Forelimb muscle (tissue), 1 donor: ENCODE data around the gene CHDH. TPM values are rescaled to one million over a fixed set of nuclear protein-coding genes. Genes with fewer than 3 reads are reported as not detected.

Experiments used
- DNase-seq: peaks from one replicate; pipeline ENCODE4 v3.0.0-alpha.2; 2013; ENCODE audit warnings: low read depth
- polyA plus RNA-seq: library from polyadenylated mRNA; unstranded; fragments of 120-200 nt; gene quantifications from one replicate; pipeline ENCODE4 v1.2.1, GENCODE V29; 2013; ENCODE audit not compliant: insufficient read length

CHDH gene
- polyA plus RNA-seq, result 1.00 TPM

GRCh38 chr3:53846134-53846850 lies at the start of gene CHDH, which contains the start of gene IL17RB:
TSS of gene CHDH (minus strand) at chr3:53846419. CDS start at chr3:53824008, 22,411 bp downstream.
TSS of gene IL17RB (plus strand) at chr3:53846568. CDS start at chr3:53846589, 21 bp downstream.
- no peak for DNase-seq

DNA sequence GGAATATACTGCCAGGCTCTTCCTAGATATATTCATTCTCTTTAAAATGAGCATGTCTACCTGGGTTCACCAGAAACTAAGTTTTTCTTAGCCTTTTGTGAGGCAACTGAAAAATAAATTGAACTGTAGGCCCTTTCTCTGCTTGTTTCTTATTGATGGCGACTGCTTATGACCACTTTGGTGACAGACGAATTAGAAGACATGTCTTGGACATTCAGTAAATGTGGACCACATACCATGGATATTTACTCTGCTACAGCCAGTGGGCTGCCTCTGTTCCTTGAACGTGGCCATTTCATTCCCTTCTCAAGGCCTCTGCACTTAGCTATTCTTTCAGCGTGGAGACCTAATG lies 46.0 kb upstream of the CHDH start:
- no peak for DNase-seq

DNA sequence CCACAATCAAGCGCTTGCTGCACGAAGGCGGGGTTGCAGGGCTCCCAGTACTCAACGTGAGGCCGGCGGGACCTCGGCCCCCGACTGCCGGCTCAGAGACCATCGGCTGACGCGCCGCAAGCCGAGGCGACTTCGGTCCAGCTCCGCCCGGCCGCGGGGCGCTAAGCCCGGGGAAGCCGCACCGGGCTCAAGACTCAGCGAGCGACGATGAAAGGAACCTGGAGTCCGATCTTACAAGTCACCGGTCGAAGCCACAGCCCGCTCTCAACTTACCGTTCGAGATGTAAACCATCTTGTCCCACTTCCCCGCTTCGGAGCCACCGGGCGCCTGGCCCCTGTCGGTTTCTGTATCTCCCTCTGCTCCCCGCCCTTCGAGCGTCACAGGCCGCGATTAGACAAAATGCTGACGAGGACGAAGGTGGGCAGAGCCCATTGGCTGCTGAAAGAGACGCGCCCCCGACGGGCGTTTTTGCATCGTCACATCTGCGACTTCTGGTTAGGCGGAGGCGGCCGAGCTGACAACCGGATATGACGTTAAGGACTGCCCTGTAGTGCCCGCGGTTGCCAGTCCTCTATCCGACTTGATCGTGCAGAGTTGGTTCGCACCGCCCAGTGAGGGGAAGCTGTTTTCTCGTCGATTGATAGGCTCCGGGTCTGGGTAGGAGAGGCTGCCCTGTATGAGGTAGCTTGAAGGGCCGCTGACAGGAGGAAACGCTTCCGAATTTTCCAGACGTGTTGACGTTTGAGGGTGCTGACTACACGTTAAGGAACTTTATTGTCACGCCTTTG lies 45.5 kb upstream of the CHDH start, which contains the start of gene SELENOK:
Gene SELENOK (minus strand): TSS at position 363 of the 789 bp plus-strand sequence.
- DNase-seq, result peak; percentile 98

GRCh38 chr3:53890726-53891475 lies 44.7 kb upstream of the CHDH start:
- no peak for DNase-seq

GRCh38 chr3:53888232-53888631 lies 42.0 kb upstream of the CHDH start:
- no peak for DNase-seq

- DNase-seq, result no peak
These were observed 41.2 kb upstream of the CHDH start for GRCh38 chr3:53887446-53887845.

DNA sequence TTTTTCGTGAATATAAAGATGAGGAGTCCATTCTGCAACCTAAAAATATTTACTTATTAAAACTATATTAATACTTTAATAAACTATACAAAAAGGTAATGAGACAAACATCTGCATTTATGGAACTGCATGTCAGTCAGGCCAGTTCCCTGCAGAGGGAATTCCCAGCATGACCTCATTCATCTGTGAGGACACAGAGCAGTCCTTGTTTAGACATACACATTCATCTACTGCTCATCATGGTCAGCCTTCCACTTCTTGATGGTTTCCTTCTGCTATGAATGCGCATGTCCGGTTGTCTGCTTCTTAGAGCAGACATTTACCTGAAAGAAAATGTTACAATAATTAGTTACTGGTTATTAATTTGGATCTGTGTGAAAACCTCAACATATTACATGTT lies 39.0 kb upstream of the CHDH start:
- DNase-seq, result no peak

- DNase-seq, result no peak
These were observed 38.4 kb upstream of the CHDH start for GRCh38 chr3:53884623-53885022.

- DNase-seq, result no peak
These were observed 36.8 kb upstream of the CHDH start for GRCh38 chr3:53883008-53883407.

DNA sequence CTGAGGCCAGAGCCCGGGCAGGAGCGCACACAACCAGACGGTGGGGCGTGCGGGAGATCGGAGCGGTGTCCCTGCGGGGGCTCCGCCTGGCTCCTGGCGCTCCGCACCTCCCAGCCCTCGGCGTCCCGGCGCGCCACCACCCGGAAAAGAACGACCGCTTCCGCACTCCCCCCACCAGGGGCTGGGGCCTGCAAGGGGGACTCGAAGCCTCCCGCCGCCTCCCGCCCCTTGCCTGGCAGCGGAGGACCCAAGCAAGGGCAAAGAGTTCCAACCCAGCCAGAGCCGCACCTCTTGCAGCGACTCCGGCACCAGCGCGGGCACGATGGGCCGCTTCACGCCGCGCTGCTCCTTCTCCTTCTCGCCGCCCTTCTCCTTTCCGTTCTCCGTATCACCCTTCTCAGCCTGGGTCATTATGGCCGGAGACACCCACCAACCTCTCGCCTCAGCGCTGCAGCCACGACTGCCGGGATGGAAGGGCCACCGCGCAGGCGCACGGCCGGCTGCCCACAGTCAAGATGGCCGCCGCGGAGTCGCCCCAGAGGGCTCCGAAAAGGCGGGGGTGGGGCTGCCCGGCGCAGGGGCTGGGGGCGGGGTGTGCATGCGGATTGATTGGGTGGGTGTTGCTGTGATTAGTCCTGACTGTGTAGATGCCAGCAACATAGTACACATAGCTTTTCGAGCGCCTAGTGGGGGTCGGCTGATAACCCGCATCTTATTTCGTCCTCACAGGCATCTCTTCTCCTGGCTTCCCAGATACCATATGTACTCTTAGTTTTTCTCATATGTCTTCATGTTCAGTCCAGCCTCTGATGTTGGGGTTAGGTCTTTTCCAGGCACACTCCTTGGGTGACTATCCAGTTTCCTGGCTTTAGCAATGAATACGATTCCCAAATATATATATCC lies 35.7 kb upstream of the CHDH start, which contains the start of gene ACTR8:
Gene ACTR8 (minus strand): TSS at position 462 of the 903 bp plus-strand sequence. CDS start 51 bp downstream, at position 411.
- no peak for DNase-seq

DNA sequence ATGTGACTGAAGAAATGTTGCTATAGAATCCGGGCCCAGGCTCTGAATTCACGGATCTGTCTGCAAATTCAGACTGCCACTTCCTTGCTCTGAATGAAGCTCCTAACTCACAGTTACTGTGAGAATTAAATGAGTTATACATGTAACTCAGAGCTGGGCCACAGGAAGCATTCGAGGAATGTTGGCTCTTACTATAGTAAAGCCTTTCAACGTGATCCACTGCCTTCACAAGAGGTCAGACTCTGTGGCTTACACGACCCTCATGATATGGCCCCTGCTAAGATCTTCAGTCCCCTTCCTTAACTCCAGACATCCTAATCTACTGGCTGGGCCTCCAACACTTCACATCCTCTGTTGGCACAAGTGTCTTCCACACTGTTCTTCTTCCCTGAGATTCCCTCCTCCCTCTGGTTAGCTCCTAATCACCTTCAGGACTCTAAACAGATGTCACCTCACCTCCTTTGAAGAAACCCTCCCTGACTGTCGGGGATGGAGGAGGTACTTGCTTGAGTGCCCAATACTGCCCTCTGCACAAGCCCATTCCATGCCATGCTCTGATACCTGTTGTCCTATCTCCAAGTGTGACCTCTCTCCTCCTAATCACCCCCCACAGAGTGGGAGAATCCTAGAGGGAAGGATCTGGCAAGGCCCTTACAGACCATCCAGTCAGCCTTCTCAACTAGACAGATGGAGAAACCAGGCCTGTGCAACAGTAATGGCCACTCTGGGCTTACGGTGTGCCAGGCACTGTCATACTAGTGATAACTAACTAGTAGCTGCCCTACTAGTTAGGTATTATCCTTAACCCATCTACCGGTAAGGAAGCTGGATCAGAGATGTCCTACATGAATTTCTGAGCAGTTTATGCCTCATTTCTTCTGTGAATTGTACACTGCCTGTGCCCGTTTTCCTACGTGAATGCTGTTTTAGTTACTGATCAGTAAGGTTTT lies 34.5 kb upstream of the CHDH start:
- DNase-seq, result no peak

DNA sequence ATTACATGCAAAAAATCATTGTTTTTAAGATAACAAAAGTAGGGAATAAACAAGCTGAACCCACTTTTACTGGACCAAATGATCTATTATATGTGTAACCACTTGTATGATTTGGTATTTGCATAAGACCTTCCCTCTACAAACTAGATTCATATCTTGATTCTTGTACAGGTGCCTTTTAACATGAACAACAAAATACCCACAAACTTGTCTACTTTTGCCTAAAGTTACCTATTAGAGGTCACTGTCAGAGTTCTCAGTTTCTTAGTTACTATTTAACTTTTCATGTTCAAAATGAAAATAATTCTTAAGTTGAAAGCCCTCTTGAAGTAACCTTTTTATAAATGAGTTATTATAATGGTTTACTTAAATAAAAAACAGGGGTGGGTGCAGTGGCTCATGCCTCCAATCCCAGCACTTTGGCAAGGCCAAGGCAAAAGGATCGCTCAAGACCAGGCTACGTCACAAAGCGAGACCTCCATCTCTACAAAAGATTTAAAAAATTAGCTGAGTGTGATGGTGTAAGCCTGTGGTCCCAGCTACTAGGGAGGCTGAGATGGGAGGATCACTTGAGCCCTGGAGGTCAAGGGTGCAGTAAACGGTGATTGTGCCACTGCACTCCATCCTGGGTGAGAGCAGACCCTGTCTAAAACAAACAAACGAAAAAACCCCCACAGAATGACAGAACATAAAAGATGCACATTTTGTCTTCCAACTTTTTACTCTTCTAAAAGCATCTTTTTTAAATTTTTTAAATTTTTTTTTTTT lies 19.7 kb upstream of the CHDH start:
- DNase-seq, result no peak

- no peak for DNase-seq
These were observed 16.9 kb upstream of the CHDH start for GRCh38 chr3:53863145-53863544.

GRCh38 chr3:53862241-53862640 lies 16.0 kb upstream of the CHDH start:
- DNase-seq, result no peak

GRCh38 chr3:53860196-53860595 lies 14.0 kb upstream of the CHDH start:
- DNase-seq, result no peak

- no peak for DNase-seq
These were observed 13.0 kb upstream of the CHDH start for GRCh38 chr3:53859178-53859577.

GRCh38 chr3:53858096-53858741 lies 12.0 kb upstream of the CHDH start:
- no peak for DNase-seq

- DNase-seq, result no peak
These were observed 10.7 kb upstream of the CHDH start for GRCh38 chr3:53856964-53857363.

DNA sequence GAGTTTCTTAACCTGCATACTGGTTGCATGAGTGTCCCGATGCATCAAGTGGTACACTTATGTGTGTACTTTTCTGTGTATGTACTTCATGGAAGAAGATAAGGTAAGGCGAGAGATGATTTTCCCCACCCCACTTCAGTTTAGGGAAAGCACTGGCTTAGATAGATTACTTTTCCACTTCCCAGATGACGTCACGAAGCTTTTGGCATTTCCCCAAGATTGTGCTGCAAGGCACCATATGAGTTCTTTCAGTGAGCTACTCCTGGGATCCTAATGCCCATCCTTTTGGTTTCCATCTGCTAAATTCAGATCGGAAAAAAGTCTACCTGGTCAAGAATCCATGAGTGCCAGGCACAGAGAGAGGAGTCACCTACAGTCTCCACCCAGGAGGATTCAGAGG lies 4.7 kb upstream of the CHDH start:
- no peak for DNase-seq
